Vagina (tissue), 2 donors: ENCODE measurements around the gene FNDC10.

Experiments
- POLR2AphosphoS5 ChIP-seq, 2 donors: sonication (generic); formaldehyde crosslinking; IDR thresholded peaks; one replicate each; pipeline ENCODE4 v1.9.0; 2017; ENCODE audit warnings: antibody characterized with exemption in 2 of 2, mild to moderate bottlenecking in 2 of 2, low read depth in 1 of 2; ENCODE audit not compliant: insufficient read depth in 1 of 2
- TF ChIP-seq, protein P1 (sequence below), 3 experiments: fragments of 450-650 bp in 2 of 3; fragments of 200-600 bp in 1 of 3; sonication (generic) in 1 of 3; IDR thresholded peaks; one replicate each; pipeline ENCODE4 v1.5.1; 2017 to 2019; ENCODE audit warnings: antibody characterized with exemption in 3 of 3, mild to moderate bottlenecking in 2 of 3, moderate library complexity in 2 of 3

GRCh38 chr1:1619917-1620361 lies 20.0 kb upstream of the FNDC10 start:
- TF ChIP-seq, protein P1, sequence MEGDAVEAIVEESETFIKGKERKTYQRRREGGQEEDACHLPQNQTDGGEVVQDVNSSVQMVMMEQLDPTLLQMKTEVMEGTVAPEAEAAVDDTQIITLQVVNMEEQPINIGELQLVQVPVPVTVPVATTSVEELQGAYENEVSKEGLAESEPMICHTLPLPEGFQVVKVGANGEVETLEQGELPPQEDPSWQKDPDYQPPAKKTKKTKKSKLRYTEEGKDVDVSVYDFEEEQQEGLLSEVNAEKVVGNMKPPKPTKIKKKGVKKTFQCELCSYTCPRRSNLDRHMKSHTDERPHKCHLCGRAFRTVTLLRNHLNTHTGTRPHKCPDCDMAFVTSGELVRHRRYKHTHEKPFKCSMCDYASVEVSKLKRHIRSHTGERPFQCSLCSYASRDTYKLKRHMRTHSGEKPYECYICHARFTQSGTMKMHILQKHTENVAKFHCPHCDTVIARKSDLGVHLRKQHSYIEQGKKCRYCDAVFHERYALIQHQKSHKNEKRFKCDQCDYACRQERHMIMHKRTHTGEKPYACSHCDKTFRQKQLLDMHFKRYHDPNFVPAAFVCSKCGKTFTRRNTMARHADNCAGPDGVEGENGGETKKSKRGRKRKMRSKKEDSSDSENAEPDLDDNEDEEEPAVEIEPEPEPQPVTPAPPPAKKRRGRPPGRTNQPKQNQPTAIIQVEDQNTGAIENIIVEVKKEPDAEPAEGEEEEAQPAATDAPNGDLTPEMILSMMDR (IDR thresholded peaks at IDR 0.05), result no peak
- TF ChIP-seq POLR2AphosphoS5 (IDR thresholded peaks at IDR 0.05; ENCODE audit: insufficient read depth in 1 of 2, low read depth in 1 of 2), result no peak
